GM21528 (cell line): Measurements from ENCODE around the gene SLC1A7.
"Not testable (repeated sequence)": the region's sequence is repeated elsewhere in the genome, so short reads cannot be mapped to it uniquely, and the experiment has no call there.

Source experiments
- ATAC-seq: cut with Tn5 transposase; IDR thresholded peaks from one replicate; pipeline ENCODE4 v1.9.1; 2021; ENCODE audit warnings: mild to moderate bottlenecking, moderate library complexity; ENCODE audit not compliant: unreplicated experiment, low FRiP score

SLC1A7 gene

DNA sequence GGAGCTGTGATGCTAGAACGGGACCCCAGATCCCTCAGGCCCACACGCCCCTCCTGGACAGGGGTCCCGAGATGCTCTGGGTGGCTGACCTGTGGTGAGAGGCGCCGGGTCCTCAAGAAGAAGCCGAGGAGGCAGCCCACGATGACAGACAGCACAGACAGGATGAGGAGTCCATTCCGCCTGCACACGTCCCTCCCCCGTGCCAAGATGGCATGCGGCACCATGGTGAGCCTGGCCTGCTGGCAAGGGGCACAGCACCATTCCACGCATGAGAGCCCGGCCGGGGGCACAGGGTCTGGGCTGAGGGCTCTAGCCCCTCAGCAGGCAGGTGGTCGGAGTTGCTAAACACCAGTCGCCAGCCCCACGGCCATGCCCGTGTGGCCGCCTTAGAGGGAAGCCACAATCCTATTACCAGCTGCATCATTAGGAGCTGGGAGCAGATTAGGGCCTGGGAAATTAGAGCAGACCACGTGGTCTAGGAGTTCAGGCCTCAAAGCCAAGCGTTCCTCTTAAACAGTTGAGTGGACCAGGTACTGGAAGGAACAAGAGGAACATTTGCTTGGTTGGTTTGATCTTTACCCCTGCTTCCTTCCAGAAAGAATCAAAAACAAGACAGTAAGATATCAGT, at the start of gene SLC1A7:
Gene SLC1A7 (minus strand): TSS at position 413 of the 628 bp plus-strand sequence. CDS start 189 bp downstream, at position 224.
- no peak for ATAC-seq

DNA sequence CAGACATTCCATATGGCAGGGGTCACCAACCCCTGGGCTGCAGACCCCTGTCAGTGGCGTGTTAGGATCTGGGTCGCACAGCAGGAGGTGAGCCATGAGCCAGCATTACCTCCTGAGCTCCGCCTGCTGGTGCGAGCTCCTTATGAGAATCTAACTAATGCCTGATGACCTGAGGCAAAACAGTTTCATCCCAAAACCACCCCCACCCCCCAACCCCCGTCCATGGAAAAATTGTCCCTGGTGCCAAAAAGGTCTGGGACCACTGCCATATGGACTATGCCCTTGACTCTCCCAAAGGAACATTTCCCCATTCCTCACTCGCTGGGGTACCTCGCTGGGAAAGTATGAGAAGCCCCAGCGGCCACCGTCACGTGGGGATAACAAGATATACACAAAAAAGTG, 47.8 kb upstream of the SLC1A7 start:
- ATAC-seq = no peak

DNA sequence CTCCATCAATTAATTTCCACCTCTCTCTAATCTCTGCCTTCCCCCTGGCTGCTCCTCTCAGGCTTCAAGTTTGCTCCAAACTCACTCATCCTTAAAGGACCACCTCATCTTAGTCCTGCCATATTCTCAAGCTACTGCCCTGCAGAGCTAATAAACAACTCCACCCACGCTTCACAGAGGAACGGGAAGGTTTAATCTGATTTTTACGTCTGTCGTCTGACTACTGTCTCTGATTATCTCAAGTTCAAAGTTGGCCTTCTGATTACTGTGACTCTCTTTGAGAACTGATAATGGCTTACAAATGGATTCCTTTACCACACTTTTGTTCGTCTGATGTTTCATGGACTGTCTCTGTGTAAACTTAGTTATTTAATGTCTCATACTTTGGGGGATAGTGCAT, 46.6 kb upstream of the SLC1A7 start:
- no peak for ATAC-seq

DNA sequence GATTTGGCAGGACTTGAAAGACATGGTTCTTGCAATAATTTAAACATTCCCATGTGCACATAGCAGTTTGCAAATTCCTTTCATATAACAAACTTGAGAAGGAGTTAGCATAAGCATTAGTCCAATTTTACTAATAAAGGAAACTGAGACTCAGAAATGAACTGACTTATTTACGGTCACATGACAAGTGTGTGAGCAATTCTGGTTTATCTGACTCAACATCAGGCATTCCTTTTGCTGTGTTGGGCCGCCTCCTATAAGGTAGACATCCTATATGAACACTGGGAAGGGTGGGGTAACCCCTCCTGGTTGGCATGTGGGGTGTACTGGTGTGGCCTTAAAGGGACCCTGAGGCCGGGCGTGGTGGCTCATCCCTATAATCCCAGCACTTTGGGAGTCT, 45.7 kb upstream of the SLC1A7 start:
- ATAC-seq = no peak

DNA sequence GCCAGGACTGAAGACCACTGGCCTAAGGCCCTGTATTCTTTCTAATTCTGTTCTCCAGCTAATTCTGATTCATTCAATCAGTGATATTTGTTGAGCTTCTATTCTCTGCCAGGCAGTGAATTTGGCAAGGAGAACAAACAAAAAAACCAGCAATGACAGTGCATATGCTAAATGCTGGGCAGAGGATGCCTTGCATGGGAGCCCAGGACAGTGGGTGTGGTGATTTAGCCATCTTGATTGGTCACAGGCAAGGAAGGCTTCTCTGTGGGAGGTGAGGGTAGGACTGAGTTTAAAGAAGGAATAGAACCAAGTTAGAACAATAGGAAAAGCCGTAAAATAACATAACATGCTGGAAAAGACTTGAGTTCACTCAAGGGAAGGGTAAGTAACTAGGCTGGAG, 45.0 kb upstream of the SLC1A7 start:
- ATAC-seq = no peak

DNA sequence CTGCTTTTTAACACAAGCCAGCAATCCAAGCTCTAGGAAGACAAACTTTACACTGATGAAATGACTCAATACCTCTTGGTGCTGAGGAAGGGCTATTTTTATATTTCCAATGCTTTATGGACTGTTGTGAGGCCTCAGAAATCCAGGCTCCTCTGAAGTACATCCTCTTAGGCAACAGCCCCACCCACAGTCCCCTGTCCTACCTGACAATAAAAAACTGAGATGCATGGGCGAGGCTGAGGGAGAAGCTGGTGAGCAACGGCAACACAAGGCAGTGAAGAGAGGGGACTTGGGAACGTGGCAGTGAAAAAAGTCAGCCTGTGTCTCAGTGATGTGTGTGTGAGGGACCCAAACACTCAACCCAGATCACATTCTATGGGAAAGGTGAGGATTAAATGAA, 44.1 kb upstream of the SLC1A7 start:
- ATAC-seq = no peak

DNA sequence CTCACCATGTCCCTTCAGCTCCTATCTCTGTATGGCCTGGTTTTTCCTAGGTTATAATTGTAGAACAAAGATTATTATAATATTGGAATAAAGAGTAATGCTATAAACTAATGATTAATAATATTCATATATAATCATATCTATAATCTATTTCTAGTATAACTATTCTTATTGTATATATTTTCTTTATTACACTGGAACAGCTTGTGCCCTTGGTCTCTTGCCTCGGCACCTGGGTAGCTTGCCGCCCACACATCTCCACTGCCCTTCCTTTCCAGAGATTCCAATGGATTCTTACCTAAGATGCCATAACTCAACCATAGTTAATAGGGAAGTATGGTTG, 43.5 kb upstream of the SLC1A7 start:
- not testable (repeated sequence) for ATAC-seq

DNA sequence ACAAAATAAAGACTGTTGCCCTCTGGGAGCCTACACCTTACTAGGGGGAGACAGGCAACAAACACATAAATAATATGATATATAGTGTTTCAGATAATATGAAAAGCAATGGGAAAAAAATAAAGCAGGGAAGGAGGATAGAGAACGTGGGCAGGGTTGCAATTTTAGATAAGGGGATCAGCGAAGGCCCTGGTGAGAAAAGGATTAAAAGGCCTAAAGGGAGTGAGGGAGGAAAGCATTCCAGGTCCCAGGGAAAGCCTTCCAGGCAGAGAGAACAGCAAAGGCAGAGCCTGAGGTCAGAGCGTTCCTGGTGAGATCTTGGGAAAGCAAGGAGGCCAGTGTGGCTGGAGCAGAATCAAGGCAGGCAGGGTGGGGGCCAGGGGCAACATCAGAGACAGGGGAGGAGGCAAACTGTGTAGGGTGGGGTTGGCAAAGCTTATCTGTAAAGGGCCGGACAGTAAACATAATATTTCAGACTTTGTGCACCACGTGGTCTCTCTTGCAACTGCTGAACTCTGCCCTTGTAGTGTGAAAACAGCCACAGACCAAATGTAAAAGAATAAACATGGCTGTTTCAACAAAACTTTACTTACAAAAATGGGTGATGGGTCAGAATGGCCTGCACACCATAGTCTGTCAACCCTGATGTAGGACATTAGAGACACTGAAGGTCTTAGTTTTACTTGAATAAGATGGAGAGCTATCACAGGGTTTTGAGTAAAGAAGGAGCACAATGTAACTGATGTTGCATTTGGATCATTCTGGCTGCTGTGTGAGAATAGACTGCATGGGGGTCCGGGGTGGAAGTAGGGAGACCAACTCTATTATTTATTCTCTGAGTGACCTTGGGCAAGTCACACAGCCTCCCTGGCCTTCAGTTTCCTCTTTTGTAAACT, 40.9 kb upstream of the SLC1A7 start:
- no peak for ATAC-seq

DNA sequence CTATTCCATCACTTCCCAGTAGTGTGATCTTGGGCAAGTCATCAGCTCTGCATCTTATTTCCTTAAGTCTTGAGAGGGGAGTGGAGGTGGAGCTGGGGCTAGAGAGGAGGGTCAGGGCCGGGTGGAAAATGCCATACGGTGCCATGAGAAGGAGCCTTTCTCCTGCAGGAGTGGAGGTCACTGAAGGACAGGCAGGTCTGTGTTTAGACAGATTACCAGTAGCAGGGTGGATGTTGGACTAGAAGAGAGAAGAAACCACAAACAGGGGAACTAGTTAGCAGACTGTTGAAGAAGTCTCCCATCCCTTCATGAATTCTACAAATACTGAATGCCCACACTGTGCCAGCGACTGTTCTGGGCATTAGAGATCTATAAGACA, 40.3 kb upstream of the SLC1A7 start:
- no peak for ATAC-seq

DNA sequence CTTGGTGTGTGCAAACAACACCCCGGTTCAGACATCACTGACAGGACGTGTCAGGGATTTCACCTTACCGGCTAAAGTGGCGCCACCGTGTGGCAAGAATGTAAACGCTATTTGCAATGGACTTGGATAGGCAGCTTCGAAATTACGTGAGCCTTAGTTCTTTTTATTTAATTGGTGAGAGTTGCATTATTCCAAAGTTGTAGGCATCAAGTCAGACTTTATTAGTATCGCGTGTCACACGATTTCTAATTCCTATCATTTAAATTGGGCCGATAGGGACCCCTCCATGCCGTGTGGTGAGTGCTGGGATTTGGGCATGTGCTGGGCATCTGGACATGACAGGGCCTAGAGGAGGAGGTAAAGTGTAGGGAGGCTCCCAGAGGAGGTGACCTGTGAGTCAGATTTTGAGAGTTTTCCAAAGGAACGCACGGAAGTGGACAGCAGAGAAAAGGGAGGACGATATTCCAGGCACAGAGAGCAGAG, 39.7 kb upstream of the SLC1A7 start:
- no peak for ATAC-seq

DNA sequence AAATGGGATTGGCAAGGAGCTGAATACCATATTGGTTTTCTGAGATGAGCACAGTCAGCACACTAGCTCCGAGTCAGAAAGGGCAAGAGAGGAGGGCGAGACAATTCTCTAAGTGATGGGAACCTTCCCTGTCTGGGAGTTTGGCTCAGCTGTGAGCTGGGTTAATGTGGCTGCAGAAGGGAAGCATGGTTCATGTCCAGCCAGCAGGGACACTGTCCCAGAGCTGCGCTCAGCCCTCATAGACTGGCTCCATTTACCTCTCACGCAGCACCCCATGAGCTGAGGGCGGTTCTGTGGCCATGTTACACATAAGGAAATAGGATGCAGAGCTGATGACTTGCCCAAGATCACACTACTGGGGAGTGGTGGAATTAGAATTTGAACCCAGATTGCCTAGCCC, 38.5 kb upstream of the SLC1A7 start:
- no peak for ATAC-seq

DNA sequence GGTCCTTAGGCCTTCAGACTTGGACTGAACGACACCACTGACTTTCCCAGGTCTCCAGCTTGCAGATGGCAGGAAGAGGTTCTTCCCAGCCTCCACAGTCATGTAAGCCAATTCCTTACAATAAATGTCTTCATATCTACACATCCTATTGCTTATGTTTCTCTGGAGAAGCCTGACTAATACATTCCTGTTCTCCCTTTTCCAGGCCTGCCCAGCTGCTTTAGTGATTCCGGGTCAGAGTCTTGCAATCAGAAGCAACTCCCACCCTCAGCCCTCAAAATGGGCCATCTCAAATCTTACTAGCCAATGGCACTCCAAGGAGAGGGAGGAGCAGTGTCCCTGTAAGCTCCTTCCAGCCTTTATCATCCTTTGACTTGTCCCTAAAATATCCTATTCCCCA, 37.8 kb upstream of the SLC1A7 start:
- ATAC-seq = no peak

DNA sequence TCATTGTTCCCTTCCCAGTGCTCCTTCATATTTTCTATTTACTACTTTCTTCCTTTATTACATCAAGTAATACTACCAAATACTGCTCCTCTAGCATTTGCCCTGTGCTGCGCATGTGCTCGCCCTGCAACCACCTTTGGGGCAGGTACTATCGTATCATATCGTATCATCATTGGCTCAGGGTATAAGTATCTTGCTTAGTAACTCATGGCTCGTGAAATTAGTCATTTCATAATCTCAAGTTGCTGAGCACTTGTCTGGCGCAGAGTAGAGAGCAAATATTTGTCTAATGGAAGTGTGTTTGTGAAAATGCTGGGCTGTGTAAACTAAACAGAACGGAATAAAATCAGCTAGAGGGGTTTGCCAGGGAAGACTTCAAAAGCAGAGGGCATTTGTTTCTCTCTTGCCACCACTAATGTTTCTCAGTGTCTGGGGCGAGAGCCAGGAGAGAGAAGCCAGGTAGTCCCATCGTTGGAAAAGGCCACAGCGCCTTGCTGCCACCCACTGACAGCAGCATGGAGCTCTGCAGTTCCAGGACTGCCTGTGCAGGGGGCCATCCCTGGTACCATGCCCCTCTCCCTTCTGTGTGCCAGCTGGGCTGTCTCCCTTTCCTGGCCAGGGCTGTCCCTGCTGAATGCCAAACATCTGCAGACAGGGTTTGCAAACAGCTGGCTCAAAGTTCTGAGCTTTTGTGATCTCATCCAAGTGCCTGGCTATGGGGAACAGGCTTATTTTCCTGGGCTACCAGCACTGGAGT, 34.2 kb upstream of the SLC1A7 start:
- ATAC-seq = no peak

DNA sequence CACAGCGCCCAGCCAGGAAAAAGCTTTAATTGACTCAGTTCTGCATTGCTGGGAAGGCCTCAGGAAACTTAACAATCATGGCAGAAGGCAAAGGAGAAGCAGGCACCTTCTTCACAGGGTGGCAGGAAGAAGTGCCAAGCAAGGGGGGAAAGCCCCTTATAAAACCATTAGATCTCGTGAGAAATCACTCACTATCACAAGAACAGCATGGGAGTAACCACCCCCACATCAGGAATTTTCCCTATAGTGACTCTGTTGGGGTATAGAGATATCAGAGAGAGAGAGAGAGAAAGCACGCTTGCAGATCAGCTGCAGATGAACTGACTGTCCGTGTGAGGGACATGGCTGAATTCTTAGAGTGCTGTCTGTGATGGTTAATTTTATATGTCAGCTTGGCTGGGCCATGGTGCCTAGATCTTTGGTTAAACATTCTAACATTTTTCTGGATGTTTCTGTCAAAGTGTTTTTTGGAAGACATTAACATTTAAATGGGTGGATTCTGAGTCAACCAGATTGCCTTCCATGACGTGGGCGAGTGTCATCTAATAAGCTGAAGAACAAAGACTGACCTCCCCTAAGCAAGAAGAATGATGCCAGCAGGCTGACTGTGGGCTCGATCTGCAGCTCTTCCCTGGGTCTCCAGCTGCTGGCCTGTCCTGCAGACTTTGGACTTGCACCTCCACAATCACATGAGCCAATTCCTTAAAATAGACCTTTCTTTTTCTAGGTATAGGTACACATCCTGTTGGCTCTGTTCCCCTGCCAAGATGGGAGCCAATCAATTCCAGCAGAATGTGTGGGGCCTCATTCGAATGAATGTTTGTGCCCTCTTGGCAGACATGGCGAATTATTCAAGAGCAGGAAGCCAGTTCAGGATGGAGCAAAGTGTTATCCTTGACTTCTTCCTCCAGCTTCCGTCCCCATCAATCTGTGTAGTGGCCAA, 32.8 kb upstream of the SLC1A7 start:
- no peak for ATAC-seq

DNA sequence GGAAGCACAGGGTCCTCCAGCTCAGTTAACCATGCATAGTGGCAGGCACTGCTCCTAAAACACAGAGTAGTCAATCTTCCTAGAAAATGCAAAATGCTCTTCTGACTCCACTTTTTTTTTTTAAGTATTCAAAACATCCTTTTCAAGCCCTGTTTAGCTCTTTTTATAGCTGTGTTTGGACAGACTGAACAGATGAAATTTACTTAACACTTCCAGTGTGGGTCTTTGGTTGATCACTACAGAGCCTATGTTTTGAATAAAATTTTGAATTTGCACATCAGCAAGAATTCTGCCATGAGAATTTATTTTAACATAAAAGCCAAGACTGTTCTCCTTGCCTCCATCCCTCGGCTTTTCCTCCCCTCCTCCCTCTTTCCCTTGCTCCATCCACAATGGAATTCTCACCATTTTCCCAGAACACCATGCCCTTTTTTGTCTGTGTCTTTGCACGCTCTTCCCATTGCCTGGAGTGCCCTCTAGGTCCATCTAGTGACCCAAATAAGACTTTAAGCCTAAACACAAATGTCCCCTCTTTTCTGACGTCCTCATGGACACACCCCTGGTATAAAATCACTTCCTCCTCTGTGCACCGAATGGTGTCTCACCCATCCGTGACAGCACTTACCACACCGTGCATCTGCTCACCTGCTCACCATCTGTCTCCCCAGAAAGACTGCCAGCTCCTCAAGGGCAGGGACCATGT, 30.1 kb upstream of the SLC1A7 start:
- ATAC-seq = no peak

DNA sequence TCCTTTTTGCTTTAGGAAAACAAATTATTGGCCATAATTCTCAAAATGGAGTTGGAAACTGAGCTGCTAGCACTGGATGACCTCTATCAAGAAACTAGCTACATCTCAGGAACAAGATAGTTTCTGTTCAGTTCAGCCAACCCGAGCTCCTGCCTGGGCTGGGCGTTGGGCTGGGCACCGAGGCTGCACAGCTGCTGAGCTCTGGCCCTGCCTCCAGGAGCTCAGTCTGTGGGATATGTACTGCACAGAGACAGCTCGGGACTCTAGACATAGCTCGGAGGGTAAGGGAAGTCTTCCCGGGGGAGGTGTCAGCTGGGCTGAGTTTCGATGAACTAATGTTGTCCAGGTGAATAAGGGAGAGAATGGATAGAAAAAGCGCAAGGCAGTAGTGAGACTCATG, 24.5 kb upstream of the SLC1A7 start:
- no peak for ATAC-seq

DNA sequence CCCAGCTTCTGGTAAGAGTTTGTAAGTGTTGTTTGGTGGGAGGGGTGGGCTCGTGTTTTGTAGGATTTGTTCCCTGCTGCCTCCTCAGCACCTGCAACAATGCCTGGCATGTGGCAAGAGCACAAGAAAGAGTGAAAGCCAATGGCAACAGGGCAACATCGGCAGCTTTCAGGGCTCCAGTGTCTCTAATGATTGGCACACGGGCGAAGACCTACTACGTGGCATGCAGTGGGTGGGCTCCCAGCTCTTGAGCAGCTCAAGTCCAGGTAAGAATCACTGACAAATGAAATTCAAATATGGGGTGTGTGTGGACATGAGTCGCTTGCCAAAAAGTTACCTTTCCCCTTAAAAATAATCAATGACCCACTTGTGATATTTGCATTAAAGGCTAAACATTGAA, 23.9 kb upstream of the SLC1A7 start:
- no peak for ATAC-seq

DNA sequence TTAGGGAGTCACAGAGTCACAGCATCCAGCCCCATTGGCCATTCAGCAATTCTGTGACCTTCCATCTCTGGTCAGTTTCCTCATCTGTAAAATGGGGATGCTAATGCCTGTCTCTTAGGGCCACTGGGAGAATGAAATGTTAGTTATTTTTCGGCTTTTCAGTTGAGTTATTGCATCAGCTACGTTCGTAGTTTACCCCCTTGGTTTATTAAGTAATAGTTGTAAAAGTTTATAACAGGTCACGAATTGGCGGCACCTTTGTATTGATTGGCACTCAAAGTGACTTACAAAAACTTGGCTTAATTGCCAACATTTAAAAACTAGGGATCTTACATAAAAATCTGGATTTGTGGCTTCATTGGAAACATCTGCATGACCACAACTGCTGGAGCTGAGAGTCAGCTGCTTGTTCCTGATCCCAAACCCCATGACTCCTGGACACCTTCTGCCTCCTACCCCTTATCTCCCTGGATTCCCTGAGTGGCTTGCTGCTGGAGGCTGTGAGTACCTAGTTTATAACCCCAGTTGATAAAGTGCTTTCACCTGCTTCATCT, 23.0 kb upstream of the SLC1A7 start:
- ATAC-seq = no peak

DNA sequence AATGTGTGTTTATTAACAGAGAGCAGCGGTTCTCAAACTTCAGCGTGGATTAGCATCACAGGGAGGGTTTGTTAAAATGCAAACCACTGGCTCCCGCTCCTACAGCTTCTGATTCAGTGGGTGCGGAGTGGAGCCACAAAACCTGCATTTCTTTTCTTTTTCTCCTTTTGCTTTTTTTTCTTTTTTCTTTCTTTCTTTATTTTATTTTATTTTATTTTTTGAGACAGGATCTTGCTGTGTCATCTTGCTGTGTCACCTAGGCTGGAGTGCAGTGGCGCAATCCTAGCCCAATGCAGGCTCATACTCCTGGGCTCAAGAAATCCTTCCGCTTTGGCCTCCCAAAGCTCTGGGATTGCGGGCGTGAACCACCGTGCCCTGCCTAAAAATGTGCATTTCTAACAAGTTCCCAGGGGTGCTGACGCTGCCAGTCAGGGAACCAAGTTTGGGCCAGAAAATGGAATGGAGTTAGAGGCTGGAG, 20.9 kb upstream of the SLC1A7 start:
- ATAC-seq = no peak
